GM12878 (cell line): ENCODE measurements around the gene ENTREP3. TPM values are rescaled to one million over a fixed set of nuclear protein-coding genes. Genes with fewer than 3 reads are reported as not detected.

Source experiments
- ATAC-seq: fragments of 200-7000 bp; cut with Tn5 transposase; 3 replicates; pipeline ENCODE4 v1.9.1; 2020; ENCODE audit warnings: mild to moderate bottlenecking, moderate library complexity
- BruUV-seq: library from RNA; stranded (reverse); fragments of 400-500 nt; replicated peaks from 2 replicates; lab custom pipeline; 2021; lab: Mats Ljungman, UMichigan
- CTCF ChIA-PET: fragments of 300-600 bp; sonication (Branson Sonifier 250); formaldehyde crosslinking; extraction: SDS; loops from one replicate; lab custom pipeline; 2021; ENCODE audit warnings: inconsistent platforms; lab: Yijun Ruan, JAX
- POLR2A ChIA-PET: fragments of 350-600 bp; formaldehyde crosslinking; extraction: SDS; loops from one replicate; lab custom pipeline; 2021; ENCODE audit warnings: inconsistent platforms; lab: Charles Lee
- RAD21 ChIA-PET: fragments of 300-600 bp; sonication (Branson Sonifier 250); formaldehyde crosslinking; loops from one replicate; lab custom pipeline; 2023; ENCODE audit warnings: antibody characterized with exemption; ENCODE audit not compliant: unreplicated experiment; lab: Charles Lee
- SMC1A ChIA-PET: fragments of 300-600 bp; sonication (Branson Sonifier 250); formaldehyde crosslinking; loops from one replicate; lab custom pipeline; 2023; ENCODE audit not compliant: unreplicated experiment, uncharacterized antibody; lab: Charles Lee
- DNase-seq: peaks from one replicate; pipeline ENCODE4 v3.0.0-alpha.2; 2011; ENCODE audit warnings: low read depth, low spot score
- FAIRE-seq: peaks from 3 replicates; lab custom pipeline; 2011; peaks lifted over from hg19 to GRCh38; lab: Jason Lieb, UNC
- H2AFZ ChIP-seq: 2 replicates; pipeline ENCODE4 v1.6.0; 2011; ENCODE audit warnings: low read depth, low read length, control low read depth; ENCODE audit not compliant: control insufficient read depth
- H3K27ac ChIP-seq: 2 replicates; pipeline ENCODE4 v1.5.1; 2011; ENCODE audit warnings: control low read depth; ENCODE audit not compliant: control insufficient read depth, insufficient read depth
- H3K27me3 ChIP-seq, 2 experiments: replicated peaks in 1 of 2; 2 replicates each; pipeline versions ENCODE4 v1.6.0 to v1.6.1; 2011; ENCODE audit warnings: low read length in 1 of 2; ENCODE audit not compliant: control insufficient read depth in 2 of 2, insufficient read depth in 2 of 2
- H3K36me3 ChIP-seq, 2 experiments: 2 replicates each; pipeline ENCODE4 v1.5.1; 2011; ENCODE audit warnings: low read length in 1 of 2; ENCODE audit not compliant: control insufficient read depth in 2 of 2, insufficient read depth in 2 of 2
- H3K4me1 ChIP-seq: 2 replicates; pipeline ENCODE4 v1.6.1; 2011; ENCODE audit warnings: mild to moderate bottlenecking, low read length, moderate library complexity, mixed read lengths; ENCODE audit not compliant: control insufficient read depth, insufficient read depth
- H3K4me2 ChIP-seq: 2 replicates; pipeline ENCODE4 v1.6.0; 2011; ENCODE audit warnings: control low read depth; ENCODE audit not compliant: control insufficient read depth, insufficient read depth
- H3K4me3 ChIP-seq: fragments of 200-600 bp; sonication (generic); 2 replicates; pipeline ENCODE4 v1.5.1; 2016
- H3K79me2 ChIP-seq: 2 replicates; pipeline ENCODE4 v1.6.0; 2011; ENCODE audit warnings: low read length; ENCODE audit not compliant: control insufficient read depth, insufficient read depth
- H3K9ac ChIP-seq: 2 replicates; pipeline ENCODE4 v1.8.0; 2011; ENCODE audit warnings: low read length, control low read depth, mixed read lengths; ENCODE audit not compliant: control insufficient read depth, insufficient read depth
- H3K9me3 ChIP-seq: replicated peaks from 3 replicates; pipeline ENCODE4 v1.5.1; 2011; ENCODE audit warnings: mild to moderate bottlenecking, low read length; ENCODE audit not compliant: control insufficient read depth, insufficient read depth
- H4K20me1 ChIP-seq: 2 replicates; pipeline ENCODE4 v1.6.0; 2011; ENCODE audit not compliant: control insufficient read depth, insufficient read depth
- CBX5 ChIP-seq: sonication (generic); IDR thresholded peaks from 2 replicates; pipeline ENCODE4 v1.6.1; 2016; ENCODE audit warnings: low read depth, moderate library complexity, mild to moderate bottlenecking, inconsistent platforms
- CHD1 ChIP-seq: IDR thresholded peaks from 2 replicates; pipeline ENCODE4 v1.6.1; 2012; ENCODE audit warnings: low read depth, low read length, improper control_type of control experiment
- HDAC2 ChIP-seq: fragments of 200-600 bp; sonication (generic); IDR thresholded peaks from 2 replicates; pipeline ENCODE4 v1.6.1; 2017
- HDGF ChIP-seq: fragments of 450-650 bp; IDR thresholded peaks from 2 replicates; pipeline ENCODE4 v1.6.1; 2016; ENCODE audit warnings: antibody characterized with exemption
- KAT2A ChIP-seq: conservative IDR thresholded peaks from 2 replicates; pipeline ENCODE4 v1.6.1; 2011; ENCODE audit warnings: low read depth, low read length; ENCODE audit not compliant: control insufficient read depth
- NR2C1 ChIP-seq: fragments of 450-650 bp; IDR thresholded peaks from 2 replicates; pipeline ENCODE4 v1.6.1; 2017; ENCODE audit warnings: antibody characterized with exemption, mild to moderate bottlenecking, moderate library complexity
- TAF1 ChIP-seq: IDR thresholded peaks from 2 replicates; pipeline ENCODE4 v1.6.1; 2011; ENCODE audit warnings: mild to moderate bottlenecking, low read depth, low read length, borderline replicate concordance
- ZNF207 ChIP-seq: fragments of 450-650 bp; IDR thresholded peaks from 2 replicates; pipeline ENCODE4 v1.6.1; 2014; ENCODE audit warnings: antibody characterized with exemption, mild to moderate bottlenecking, borderline replicate concordance
- WGBS: methylation state at CpG from one replicate; pipeline ENCODE4 v1.1.6; 2016; ENCODE audit warnings: low lambda C conversion rate; ENCODE audit not compliant: insufficient replicate concordance, insufficient coverage; ENCODE audit errors: missing lambda C conversion rate; 5-methylcytosine and 5-hydroxymethylcytosine counted together
- in situ Hi-C: fragments of 300-500 bp; cut with MboI; formaldehyde crosslinking; loops from 9 replicates; pipeline ENCODE4 v1.14.3; 2018; ENCODE audit warnings: mixed read lengths
- intact Hi-C: fragments of 100-400 bp; cut with micrococcal nuclease; formaldehyde crosslinking; loops from one replicate; pipeline ENCODE4 v1.14.2; 2022; ENCODE audit not compliant: unreplicated experiment
- polyA plus RNA-seq, 11 experiments: library from polyadenylated mRNA; depleted of rRNA in 4 of 11; unstranded in 6 of 11; stranded (reverse) in 5 of 11; fragments of >200 nt; fragmentation: Nextera tagmentation in 4 of 11; fragmentation: Illumina TruSeq in 1 of 11; extraction: Ambion mirVana in 4 of 11; extraction: Trizol in 1 of 11; gene quantifications; 1 replicate in 1 of 11; 2 replicates in 10 of 11; pipeline versions ENCODE4 v1.2.1 to v1.2.3, GENCODE V29; 2011 to 2016; ENCODE audit warnings: inconsistent platforms in 2 of 11, missing spikeins in 2 of 11, low read depth in 1 of 11
- total RNA-seq, 4 experiments: library from RNA; depleted of rRNA in 3 of 4; stranded (reverse); fragments of >200 nt in 3 of 4; fragmentation: Illumina TruSeq in 1 of 4; extraction: Trizol in 1 of 4; gene quantifications; 2 replicates each; pipeline versions ENCODE4 v1.2.1 to v1.2.3, GENCODE V29; 2013 to 2021
- TF ChIP-seq, protein P1 (sequence below): fragments of 450-650 bp; IDR thresholded peaks from 2 replicates; pipeline ENCODE4 v1.6.1; 2018; ENCODE audit warnings: borderline replicate concordance, mild to moderate bottlenecking; ENCODE audit not compliant: partially characterized antibody
- TF ChIP-seq, protein P2 (sequence below): fragments of 450-650 bp; IDR thresholded peaks from 2 replicates; pipeline ENCODE4 v1.6.1; 2017; ENCODE audit warnings: low read depth, mild to moderate bottlenecking, moderate library complexity
- TF ChIP-seq, protein P3 (sequence below): IDR thresholded peaks from 2 replicates; pipeline ENCODE4 v1.6.1; 2012; ENCODE audit warnings: low read depth, low read length, improper control_type of control experiment

Gene ENTREP3
- total and polyA plus RNA-seq, 10 of the 15 experiments (the other 5 are each of a cell fraction or from before 2014, with no cell fraction given): 1.7 to 31.8 (median 3.9) TPM

DNA sequence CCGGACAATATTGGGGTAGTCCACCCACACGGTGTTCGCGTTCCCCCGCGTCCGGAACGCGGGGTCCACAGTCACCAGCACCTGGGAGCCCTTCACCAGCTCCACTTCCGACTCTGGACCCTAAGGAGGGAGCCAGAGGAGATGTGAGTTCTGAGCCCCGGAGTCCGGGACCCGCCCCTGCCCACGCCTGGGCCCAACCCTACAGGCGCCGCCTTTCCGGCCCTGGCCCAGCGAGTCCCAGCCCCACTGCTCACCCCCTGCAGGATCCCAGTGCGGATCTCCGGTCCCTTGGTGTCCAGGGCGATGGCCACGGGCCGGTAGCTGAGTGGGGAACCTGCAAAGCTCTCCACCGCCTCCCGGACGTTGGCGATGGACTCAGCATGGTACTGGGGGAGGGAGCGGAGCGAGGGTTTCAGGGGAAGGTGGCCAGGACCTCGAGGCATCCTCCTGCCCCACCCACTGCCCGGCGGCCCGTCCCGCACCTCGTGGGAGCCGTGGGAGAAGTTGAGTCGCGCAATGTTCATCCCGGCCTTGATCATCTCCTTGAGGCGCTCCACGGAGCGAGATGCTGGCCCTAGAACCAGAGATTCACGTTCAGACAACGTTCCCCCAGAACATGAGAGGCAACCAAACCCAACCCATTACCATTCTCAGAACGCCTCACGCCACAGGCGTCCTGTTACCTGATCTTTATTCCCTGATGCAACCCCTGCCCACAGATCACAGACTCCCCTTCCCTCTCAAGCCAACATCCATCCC is 40.1 kb upstream of the ENTREP3 start:
- intact Hi-C loops: no loop called here
- H3K27me3 ChIP-seq: no peaks in the 10 kb centered on the region; a peak in 1 of 4 replicates
- H3K4me1 ChIP-seq: peaks cover 3% of the 10 kb centered on the region; the same call in 1 of the 2 replicates
- CTCF ChIA-PET: no interaction called here
- no TSS peak for BruUV-seq
- WGBS: 72% methylated on average over 47 of the region's 47 CpGs
- no peaks in the 10 kb centered on the region for H3K79me2 ChIP-seq
- DNase-seq: no peak
- no peaks in the 10 kb centered on the region for H4K20me1 ChIP-seq
- no peak overlapping the region for H3K9ac ChIP-seq
- H2AFZ ChIP-seq: no peak overlapping the region
- TF ChIP-seq TAF1: no peak
- no peak for TF ChIP-seq CBX5
- TF ChIP-seq, all 136 proteins: peak for 0
- no peaks in the 10 kb centered on the region for H3K9me3 ChIP-seq
- ChIA-PET RAD21 (no interaction called here), SMC1A (no interaction called here), POLR2A (no interaction called here)
- no peaks in the 10 kb centered on the region for H3K36me3 ChIP-seq
- no peak overlapping the region for H3K4me3 ChIP-seq
- H3K4me2 ChIP-seq: no peak overlapping the region
- in situ Hi-C loops: no loop called here
- FAIRE-seq: no peak
- no peak overlapping the region for H3K27ac ChIP-seq
- ATAC-seq: no peak

DNA sequence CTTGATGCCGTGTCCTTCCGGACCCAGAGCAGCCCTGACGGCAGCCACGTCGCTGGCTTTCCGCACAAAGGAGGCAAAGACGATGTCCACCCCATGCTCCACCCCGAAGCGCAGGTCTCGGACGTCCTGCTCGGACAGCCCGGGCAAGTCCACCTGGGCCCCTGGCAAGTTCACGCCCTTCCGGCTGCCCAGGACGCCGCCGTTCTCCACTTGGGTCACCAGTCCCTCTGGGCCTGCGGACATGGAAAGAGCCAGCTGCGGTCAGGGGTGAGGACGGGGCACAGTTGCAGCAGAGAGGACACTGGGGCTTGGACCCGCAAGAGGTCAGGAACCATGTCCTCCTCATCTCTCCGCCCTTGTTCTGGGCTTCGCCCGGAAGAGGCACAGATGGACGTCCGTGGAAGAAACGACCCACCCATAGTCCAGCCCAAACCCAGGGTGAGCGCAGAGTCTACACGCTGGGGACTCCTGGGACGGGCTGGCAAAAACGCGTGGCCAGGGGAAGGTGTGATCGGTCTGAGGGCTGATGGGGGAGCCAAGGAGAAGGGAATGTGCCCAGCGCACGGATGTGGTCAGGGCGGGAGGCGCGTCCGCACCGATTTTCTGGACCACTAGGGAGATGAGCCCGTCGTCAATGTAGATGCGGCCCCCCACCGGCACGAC is 39.4 kb upstream of the ENTREP3 start:
- H3K9ac ChIP-seq: no peak overlapping the region
- BruUV-seq: no TSS peak
- no peak overlapping the region for H3K4me3 ChIP-seq
- WGBS: 58% methylated on average over 43 of the region's 46 CpGs
- no peak overlapping the region for H2AFZ ChIP-seq
- no peak for FAIRE-seq
- H3K27ac ChIP-seq: no peak overlapping the region
- H3K27me3 ChIP-seq: no peaks in the 10 kb centered on the region; a peak in 1 of 4 replicates
- in situ Hi-C loops (no loop called here), intact Hi-C loops (no loop called here)
- CTCF ChIA-PET: no interaction called here
- ATAC-seq: no peak
- no peaks in the 10 kb centered on the region for H3K9me3 ChIP-seq
- SMC1A ChIA-PET: no interaction called here
- no peaks in the 10 kb centered on the region for H3K79me2 ChIP-seq
- H3K4me2 ChIP-seq: no peak overlapping the region
- DNase-seq: no peak
- RAD21 ChIA-PET: no interaction called here
- no peaks in the 10 kb centered on the region for H4K20me1 ChIP-seq
- H3K36me3 ChIP-seq: no peaks in the 10 kb centered on the region
- POLR2A ChIA-PET: no interaction called here
- peaks cover 3% of the 10 kb centered on the region; the same call in 1 of the 2 replicates for H3K4me1 ChIP-seq
- TF ChIP-seq NR2C1: no peak
- TF ChIP-seq HDGF: no peak
- TF ChIP-seq, protein P1, sequence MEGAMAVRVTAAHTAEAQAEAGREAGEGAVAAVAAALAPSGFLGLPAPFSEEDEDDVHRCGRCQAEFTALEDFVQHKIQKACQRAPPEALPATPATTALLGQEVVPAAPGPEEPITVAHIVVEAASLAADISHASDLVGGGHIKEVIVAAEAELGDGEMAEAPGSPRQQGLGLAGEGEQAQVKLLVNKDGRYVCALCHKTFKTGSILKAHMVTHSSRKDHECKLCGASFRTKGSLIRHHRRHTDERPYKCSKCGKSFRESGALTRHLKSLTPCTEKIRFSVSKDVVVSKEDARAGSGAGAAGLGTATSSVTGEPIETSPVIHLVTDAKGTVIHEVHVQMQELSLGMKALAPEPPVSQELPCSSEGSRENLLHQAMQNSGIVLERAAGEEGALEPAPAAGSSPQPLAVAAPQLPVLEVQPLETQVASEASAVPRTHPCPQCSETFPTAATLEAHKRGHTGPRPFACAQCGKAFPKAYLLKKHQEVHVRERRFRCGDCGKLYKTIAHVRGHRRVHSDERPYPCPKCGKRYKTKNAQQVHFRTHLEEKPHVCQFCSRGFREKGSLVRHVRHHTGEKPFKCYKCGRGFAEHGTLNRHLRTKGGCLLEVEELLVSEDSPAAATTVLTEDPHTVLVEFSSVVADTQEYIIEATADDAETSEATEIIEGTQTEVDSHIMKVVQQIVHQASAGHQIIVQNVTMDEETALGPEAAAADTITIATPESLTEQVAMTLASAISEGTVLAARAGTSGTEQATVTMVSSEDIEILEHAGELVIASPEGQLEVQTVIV: no peak
- TF ChIP-seq KAT2A: no peak
- TF ChIP-seq, protein P2, sequence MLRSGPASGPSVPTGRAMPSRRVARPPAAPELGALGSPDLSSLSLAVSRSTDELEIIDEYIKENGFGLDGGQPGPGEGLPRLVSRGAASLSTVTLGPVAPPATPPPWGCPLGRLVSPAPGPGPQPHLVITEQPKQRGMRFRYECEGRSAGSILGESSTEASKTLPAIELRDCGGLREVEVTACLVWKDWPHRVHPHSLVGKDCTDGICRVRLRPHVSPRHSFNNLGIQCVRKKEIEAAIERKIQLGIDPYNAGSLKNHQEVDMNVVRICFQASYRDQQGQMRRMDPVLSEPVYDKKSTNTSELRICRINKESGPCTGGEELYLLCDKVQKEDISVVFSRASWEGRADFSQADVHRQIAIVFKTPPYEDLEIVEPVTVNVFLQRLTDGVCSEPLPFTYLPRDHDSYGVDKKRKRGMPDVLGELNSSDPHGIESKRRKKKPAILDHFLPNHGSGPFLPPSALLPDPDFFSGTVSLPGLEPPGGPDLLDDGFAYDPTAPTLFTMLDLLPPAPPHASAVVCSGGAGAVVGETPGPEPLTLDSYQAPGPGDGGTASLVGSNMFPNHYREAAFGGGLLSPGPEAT: no peak
- no peak for TF ChIP-seq HDAC2
- no peak for TF ChIP-seq CBX5
- TF ChIP-seq CHD1: no peak
- no peak for TF ChIP-seq ZNF207
- TF ChIP-seq, protein P3, sequence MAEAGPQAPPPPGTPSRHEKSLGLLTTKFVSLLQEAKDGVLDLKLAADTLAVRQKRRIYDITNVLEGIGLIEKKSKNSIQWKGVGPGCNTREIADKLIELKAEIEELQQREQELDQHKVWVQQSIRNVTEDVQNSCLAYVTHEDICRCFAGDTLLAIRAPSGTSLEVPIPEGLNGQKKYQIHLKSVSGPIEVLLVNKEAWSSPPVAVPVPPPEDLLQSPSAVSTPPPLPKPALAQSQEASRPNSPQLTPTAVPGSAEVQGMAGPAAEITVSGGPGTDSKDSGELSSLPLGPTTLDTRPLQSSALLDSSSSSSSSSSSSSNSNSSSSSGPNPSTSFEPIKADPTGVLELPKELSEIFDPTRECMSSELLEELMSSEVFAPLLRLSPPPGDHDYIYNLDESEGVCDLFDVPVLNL: no peak
